K562 (cell line): ENCODE results near the gene ZCCHC24. TPM values are rescaled to one million over a fixed set of nuclear protein-coding genes. Genes with fewer than 3 reads are reported as not detected.

Source experiments
- ATAC-seq: fragments of 200-7000 bp; cut with Tn5 transposase; 3 replicates; pipeline ENCODE4 v1.9.1; 2020; ENCODE audit warnings: moderate library complexity
- BruUV-seq: library from RNA; stranded (reverse); fragments of 400-500 nt; replicated peaks from 2 replicates; lab custom pipeline; 2021; lab: Mats Ljungman, UMichigan
- CTCF ChIA-PET: fragments of 300-600 bp; formaldehyde crosslinking; extraction: SDS; loops from one replicate; lab custom pipeline; 2021; ENCODE audit warnings: low intra/inter-chr PET ratio; lab: Yijun Ruan, JAX
- POLR2A ChIA-PET: fragments of 300-600, 350-650 bp; sonication (Branson Sonifier 250); formaldehyde crosslinking; extraction: SDS; loops from one replicate; lab custom pipeline; 2021; ENCODE audit warnings: antibody characterized with exemption, inconsistent platforms; lab: Yijun Ruan, JAX
- DNase-seq, 4 experiments: peaks; one replicate each; pipeline versions ENCODE4 v3.0.0 to v3.0.0-alpha.2; 2011 to 2018; ENCODE audit warnings: low spot score in 3 of 4, mixed read lengths in 3 of 4; ENCODE audit errors: extremely low read depth in 1 of 4
- FAIRE-seq: peaks from 2 replicates; lab custom pipeline; 2011; peaks lifted over from hg19 to GRCh38; lab: Jason Lieb, UNC
- H2AFZ ChIP-seq: 2 replicates; pipeline ENCODE4 v1.6.0; 2011; ENCODE audit warnings: low read depth, low read length, control low read depth, inconsistent platforms
- H3K27ac ChIP-seq: fragments of 200-600 bp; 3 replicates; pipeline ENCODE4 v1.8.0; 2011; ENCODE audit warnings: low read depth, mild to moderate bottlenecking, control low read depth, inconsistent platforms, low read length, moderate library complexity, mixed read lengths; ENCODE audit errors: extremely low read depth
- H3K27me3 ChIP-seq, 2 experiments: fragments of 300-600 bp in 1 of 2; 2 replicates in 1 of 2; 3 replicates in 1 of 2; pipeline versions ENCODE4 v1.6.0 to v1.8.0; 2011; ENCODE audit warnings: inconsistent platforms in 2 of 2, low read length in 2 of 2, mild to moderate bottlenecking in 1 of 2, mixed read lengths in 1 of 2, moderate library complexity in 1 of 2; ENCODE audit not compliant: control insufficient read depth in 2 of 2, insufficient read depth in 2 of 2
- H3K36me3 ChIP-seq: fragments of 300-600 bp; 3 replicates; pipeline ENCODE4 v1.8.0; 2011; ENCODE audit warnings: mild to moderate bottlenecking, low read length, inconsistent platforms; ENCODE audit not compliant: control insufficient read depth, insufficient read depth
- H3K4me1 ChIP-seq, 2 experiments: fragments of 200-600 bp in 1 of 2; replicated peaks in 1 of 2; 2 replicates in 1 of 2; 3 replicates in 1 of 2; pipeline versions ENCODE4 v1.5.1 to v1.8.0; 2011; ENCODE audit warnings: inconsistent platforms in 2 of 2, low read length in 2 of 2, mild to moderate bottlenecking in 1 of 2, mixed read lengths in 1 of 2, moderate library complexity in 1 of 2; ENCODE audit not compliant: control insufficient read depth in 2 of 2, insufficient read depth in 2 of 2
- H3K4me2 ChIP-seq: 2 replicates; pipeline ENCODE4 v1.6.1; 2011; ENCODE audit warnings: low read length, control low read depth, inconsistent platforms, mixed read lengths; ENCODE audit not compliant: insufficient read depth
- H3K4me3 ChIP-seq: fragments of 200-600 bp; sonication (generic), shearing (Covaris generic); 2 replicates; pipeline ENCODE4 v1.5.1; 2016; ENCODE audit warnings: control low read depth, inconsistent platforms
- H3K79me2 ChIP-seq: fragments of 200-600 bp; 3 replicates; pipeline ENCODE4 v1.8.0; 2011; ENCODE audit warnings: low read length, inconsistent platforms; ENCODE audit not compliant: control insufficient read depth, insufficient read depth
- H3K9ac ChIP-seq, 2 experiments: 2 replicates each; pipeline versions ENCODE4 v1.6.0 to v1.6.1; 2011; ENCODE audit warnings: low read depth in 2 of 2, low read length in 2 of 2, control low read depth in 1 of 2, inconsistent platforms in 1 of 2, mild to moderate bottlenecking in 1 of 2, mixed read lengths in 1 of 2; ENCODE audit not compliant: insufficient read depth in 1 of 2
- H3K9me1 ChIP-seq: one replicate; pipeline ENCODE4 v1.6.0; 2011; ENCODE audit warnings: inconsistent platforms, mild to moderate bottlenecking, low read length, moderate library complexity; ENCODE audit not compliant: control insufficient read depth, insufficient read depth
- H3K9me3 ChIP-seq: replicated peaks from 2 replicates; pipeline ENCODE4 v1.5.1; 2011; ENCODE audit warnings: low read depth, low read length, inconsistent platforms; ENCODE audit not compliant: control insufficient read depth, insufficient read depth
- H4K20me1 ChIP-seq: replicated peaks from 2 replicates; pipeline ENCODE4 v1.6.1; 2011; ENCODE audit warnings: low read length, inconsistent platforms, mixed read lengths; ENCODE audit not compliant: control insufficient read depth, insufficient read depth
- PML ChIP-seq: IDR thresholded peaks from 2 replicates; pipeline ENCODE4 v1.6.1; 2012; ENCODE audit warnings: low read length, inconsistent platforms
- SRSF3 ChIP-seq: fragments of 200-400 bp; formaldehyde crosslinking; IDR thresholded peaks from 2 replicates; pipeline ENCODE4 v1.6.1; 2016; ENCODE audit warnings: mild to moderate bottlenecking, low read length, moderate library complexity; ENCODE audit not compliant: insufficient read depth
- ZNF12 ChIP-seq: sonication (generic); formaldehyde crosslinking; IDR thresholded peaks from 2 replicates; pipeline ENCODE4 v1.4.0; 2020; ENCODE audit warnings: mild to moderate bottlenecking, missing genetic modification reagents
- WGBS: fragments of 100-300 bp; shearing (Covaris generic); methylation state at CpG from one replicate; pipeline ENCODE4 v1.1.6; 2016; ENCODE audit warnings: low coverage, mixed read lengths; ENCODE audit not compliant: insufficient coverage; ENCODE audit errors: missing lambda C conversion rate; 5-methylcytosine and 5-hydroxymethylcytosine counted together
- in situ Hi-C: fragments of 300-500 bp; cut with MboI; formaldehyde crosslinking; loops from 4 replicates; pipeline ENCODE4 v1.15.0; 2018; ENCODE audit warnings: inconsistent platforms, mixed read lengths
- intact Hi-C: fragments of 100-400 bp; cut with micrococcal nuclease; formaldehyde crosslinking; loops from 2 replicates; pipeline ENCODE4 v1.14.2; 2022
- polyA plus RNA-seq, 8 experiments: library from polyadenylated mRNA; depleted of rRNA in 4 of 8; stranded (reverse) in 5 of 8; unstranded in 3 of 8; fragments of >200 nt; fragmentation: Nextera tagmentation in 2 of 8; fragmentation: Illumina TruSeq in 1 of 8; extraction: Ambion mirVana in 2 of 8; extraction: Trizol in 1 of 8; gene quantifications; 2 replicates each; pipeline versions ENCODE4 v1.2.1 to v1.2.3, GENCODE V29; 2011 to 2014; ENCODE audit warnings: inconsistent platforms in 1 of 8, missing spikeins in 1 of 8
- total RNA-seq, 7 experiments: library from RNA; depleted of rRNA in 6 of 7; stranded (reverse); fragments of >200 nt in 6 of 7; fragmentation: Illumina TruSeq in 2 of 7; extraction: Trizol in 2 of 7; gene quantifications; 2 replicates each; pipeline versions ENCODE4 v1.2.1 to v1.2.3, GENCODE V29; 2011 to 2021; ENCODE audit warnings: low replicate concordance in 1 of 7
- TF ChIP-seq, protein P1 (sequence below): fragments of 200-800 bp; sonication (Bioruptor generic); IDR thresholded peaks from 2 replicates; pipeline ENCODE4 v1.6.1; 2017; ENCODE audit warnings: missing genetic modification characterization, missing compliant biosample characterization
- TF ChIP-seq, protein P2 (sequence below): fragments of 450-650 bp; IDR thresholded peaks from 2 replicates; pipeline ENCODE4 v1.6.1; 2016; ENCODE audit warnings: borderline replicate concordance
- TF ChIP-seq, protein P3 (sequence below): sonication (generic); formaldehyde crosslinking; IDR thresholded peaks from 2 replicates; pipeline ENCODE4 v1.9.0; 2022; ENCODE audit warnings: mild to moderate bottlenecking, missing genetic modification reagents

ZCCHC24 gene
- total and polyA plus RNA-seq, 9 of the 15 experiments (the other 6 are each of a cell fraction or from before 2014, with no cell fraction given): 0.84 to 11.0 (median 4.6) TPM

DNA sequence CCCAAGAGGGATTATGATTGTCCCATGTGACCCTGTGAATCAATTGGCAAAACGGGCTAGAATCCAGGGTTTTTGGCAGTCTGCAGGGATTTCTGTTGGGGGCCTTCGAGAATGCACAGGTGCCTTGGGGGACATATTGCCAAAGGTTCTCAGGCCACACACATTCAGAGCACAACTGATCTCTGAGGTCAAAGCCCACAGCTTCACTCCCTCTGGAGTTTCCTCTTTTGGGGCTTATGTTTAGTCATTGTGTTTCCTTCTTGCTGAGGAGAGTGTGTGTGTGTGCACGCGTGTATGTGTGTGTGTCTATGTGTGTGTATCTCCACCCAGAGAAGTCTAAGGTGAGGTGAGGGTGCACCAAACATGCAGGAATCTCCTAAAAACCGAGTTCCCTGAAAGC is 89.3 kb downstream of the ZCCHC24 start:
- 89% methylated on average over 5 of the region's 5 CpGs for WGBS
- peak in 1 of 4 experiments; percentile 14 for DNase-seq
- ChIA-PET POLR2A (interaction anchor here (1.0 to 1.7 kb wide), 2 partner anchors 10 kb away, joined by 3 to 6 read pairs; no protein-coding TSS in a partner anchor), CTCF (no interaction called here)
- Histone ChIP-seq H3K36me3 (peaks cover 48% of the 10 kb centered on the region), H3K9ac (no peak overlapping the region), H2AFZ (no peak overlapping the region), H3K4me3 (no peak overlapping the region), H3K4me1 (peaks cover 0 to 3% of the 10 kb centered on the region in 2 experiments; a peak in 1 of 5 replicates), H3K27ac (no peak overlapping the region), H3K4me2 (no peak overlapping the region), H3K9me1 (peaks cover 3% of the 10 kb centered on the region), H4K20me1 (no peaks in the 10 kb centered on the region; the same call in 1 of the 2 replicates), H3K27me3 (no peaks in the 10 kb centered on the region), H3K9me3 (no peaks in the 10 kb centered on the region), H3K79me2 (peaks cover 3% of the 10 kb centered on the region; the same call in 1 of the 3 replicates)
- ATAC-seq: no peak; the same call in 2 of the 3 replicates
- intact Hi-C loops: no loop called here
- in situ Hi-C loops: no loop called here
- no TSS peak for BruUV-seq
- TF ChIP-seq ZNF12 (CRISPR knock-in tag) (no peak), PML (0 out of 2 replicates have a peak, but pooled peaks have one; percentile 16)
- peak; percentile 11 for FAIRE-seq

DNA sequence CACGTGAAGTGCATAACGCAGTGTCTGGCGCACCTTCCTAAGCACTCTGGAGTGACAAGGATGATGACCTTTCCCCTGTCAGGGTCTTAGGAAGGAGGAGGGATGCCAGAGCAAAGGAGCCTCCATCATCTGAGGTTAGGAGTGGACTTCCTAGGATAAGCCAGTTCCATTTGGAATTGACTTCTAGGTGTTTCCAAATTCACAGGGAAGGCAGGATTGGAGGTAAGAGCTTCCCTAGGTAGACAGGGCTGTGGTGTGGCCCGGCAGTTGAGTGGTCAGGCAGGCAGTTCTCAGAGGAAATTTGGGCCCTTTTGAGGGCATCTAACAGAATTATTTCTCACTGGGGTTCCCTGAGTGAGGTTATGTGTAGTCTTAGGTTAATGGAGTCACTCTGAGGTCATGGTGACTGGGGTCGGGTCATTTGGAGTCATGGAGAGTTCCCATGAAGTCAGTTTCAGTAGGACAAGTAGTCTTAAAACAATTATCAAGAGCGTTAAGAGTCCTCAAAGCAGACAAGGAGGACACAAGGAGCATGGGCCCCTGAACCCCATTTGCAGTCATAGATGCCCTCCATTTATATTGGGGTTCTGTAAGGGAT is 89.9 kb downstream of the ZCCHC24 start:
- Histone ChIP-seq H3K27me3 (no peaks in the 10 kb centered on the region), H3K4me2 (no peak overlapping the region), H3K79me2 (peaks cover 7% of the 10 kb centered on the region), H4K20me1 (peaks cover under 1% of the 10 kb centered on the region; the same call in 1 of the 2 replicates), H3K9me1 (peaks cover 3% of the 10 kb centered on the region), H3K4me3 (no peak overlapping the region), H2AFZ (no peak overlapping the region), H3K4me1 (peaks cover 0 to 8% of the 10 kb centered on the region in 2 experiments; a peak in 3 of 5 replicates), H3K9ac (no peak overlapping the region), H3K9me3 (no peaks in the 10 kb centered on the region), H3K27ac (no peak overlapping the region), H3K36me3 (peaks cover 54% of the 10 kb centered on the region)
- FAIRE-seq: no peak
- DNase-seq: peak in 1 of 4 experiments; percentile 22
- WGBS: 73% methylated on average over 6 of the region's 6 CpGs
- in situ Hi-C loops (no loop called here), intact Hi-C loops (no loop called here)
- ChIA-PET POLR2A (interaction anchor here (0.6 to 1.7 kb wide), 3 partner anchors 11 to 33 kb away, joined by 3 to 6 read pairs (median 3); no protein-coding TSS in a partner anchor), CTCF (no interaction called here)
- BruUV-seq: no TSS peak
- ATAC-seq: peak; percentile 5; the same call in 2 of the 3 replicates
- TF ChIP-seq, protein P1, sequence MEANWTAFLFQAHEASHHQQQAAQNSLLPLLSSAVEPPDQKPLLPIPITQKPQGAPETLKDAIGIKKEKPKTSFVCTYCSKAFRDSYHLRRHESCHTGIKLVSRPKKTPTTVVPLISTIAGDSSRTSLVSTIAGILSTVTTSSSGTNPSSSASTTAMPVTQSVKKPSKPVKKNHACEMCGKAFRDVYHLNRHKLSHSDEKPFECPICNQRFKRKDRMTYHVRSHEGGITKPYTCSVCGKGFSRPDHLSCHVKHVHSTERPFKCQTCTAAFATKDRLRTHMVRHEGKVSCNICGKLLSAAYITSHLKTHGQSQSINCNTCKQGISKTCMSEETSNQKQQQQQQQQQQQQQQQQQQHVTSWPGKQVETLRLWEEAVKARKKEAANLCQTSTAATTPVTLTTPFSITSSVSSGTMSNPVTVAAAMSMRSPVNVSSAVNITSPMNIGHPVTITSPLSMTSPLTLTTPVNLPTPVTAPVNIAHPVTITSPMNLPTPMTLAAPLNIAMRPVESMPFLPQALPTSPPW: no peak
- TF ChIP-seq, protein P2, sequence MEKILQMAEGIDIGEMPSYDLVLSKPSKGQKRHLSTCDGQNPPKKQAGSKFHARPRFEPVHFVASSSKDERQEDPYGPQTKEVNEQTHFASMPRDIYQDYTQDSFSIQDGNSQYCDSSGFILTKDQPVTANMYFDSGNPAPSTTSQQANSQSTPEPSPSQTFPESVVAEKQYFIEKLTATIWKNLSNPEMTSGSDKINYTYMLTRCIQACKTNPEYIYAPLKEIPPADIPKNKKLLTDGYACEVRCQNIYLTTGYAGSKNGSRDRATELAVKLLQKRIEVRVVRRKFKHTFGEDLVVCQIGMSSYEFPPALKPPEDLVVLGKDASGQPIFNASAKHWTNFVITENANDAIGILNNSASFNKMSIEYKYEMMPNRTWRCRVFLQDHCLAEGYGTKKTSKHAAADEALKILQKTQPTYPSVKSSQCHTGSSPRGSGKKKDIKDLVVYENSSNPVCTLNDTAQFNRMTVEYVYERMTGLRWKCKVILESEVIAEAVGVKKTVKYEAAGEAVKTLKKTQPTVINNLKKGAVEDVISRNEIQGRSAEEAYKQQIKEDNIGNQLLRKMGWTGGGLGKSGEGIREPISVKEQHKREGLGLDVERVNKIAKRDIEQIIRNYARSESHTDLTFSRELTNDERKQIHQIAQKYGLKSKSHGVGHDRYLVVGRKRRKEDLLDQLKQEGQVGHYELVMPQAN: no peak
- TF ChIP-seq, protein P3, sequence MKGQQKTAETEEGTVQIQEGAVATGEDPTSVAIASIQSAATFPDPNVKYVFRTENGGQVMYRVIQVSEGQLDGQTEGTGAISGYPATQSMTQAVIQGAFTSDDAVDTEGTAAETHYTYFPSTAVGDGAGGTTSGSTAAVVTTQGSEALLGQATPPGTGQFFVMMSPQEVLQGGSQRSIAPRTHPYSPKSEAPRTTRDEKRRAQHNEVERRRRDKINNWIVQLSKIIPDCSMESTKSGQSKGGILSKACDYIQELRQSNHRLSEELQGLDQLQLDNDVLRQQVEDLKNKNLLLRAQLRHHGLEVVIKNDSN: peak; percentile 13; the same call in 1 of the 2 replicates
- no peak for TF ChIP-seq SRSF3
